HepG2 (cell line): ENCODE data around the gene AXIN2. TPM values are rescaled to one million over a fixed set of nuclear protein-coding genes. Genes with fewer than 3 reads are reported as not detected.

Experiments used
- ATF7-NPFF ChIP-seq: sonication (generic); formaldehyde crosslinking; IDR thresholded peaks from 2 replicates; pipeline ENCODE4 v1.8.1; 2023; ENCODE audit warnings: mild to moderate bottlenecking, low read depth, missing genetic modification reagents, moderate library complexity
- CHCHD3 ChIP-seq: sonication (generic); formaldehyde crosslinking; IDR thresholded peaks from 2 replicates; pipeline ENCODE4 v1.8.0; 2022; ENCODE audit warnings: mild to moderate bottlenecking, missing genetic modification reagents, moderate library complexity
- KLF9 ChIP-seq: IDR thresholded peaks from 2 replicates; pipeline ENCODE4 v1.6.1; 2016; ENCODE audit warnings: low read depth
- NFIB ChIP-seq: sonication (generic); formaldehyde crosslinking; IDR thresholded peaks from 2 replicates; pipeline ENCODE4 v1.9.0; 2021; ENCODE audit warnings: missing genetic modification reagents, mild to moderate bottlenecking, borderline replicate concordance
- NFIC ChIP-seq: IDR thresholded peaks from 2 replicates; pipeline ENCODE4 v1.6.1; 2012; ENCODE audit warnings: mild to moderate bottlenecking, low read length, inconsistent platforms
- NR2C2 ChIP-seq: sonication (generic); formaldehyde crosslinking; IDR thresholded peaks from 2 replicates; pipeline ENCODE4 v1.4.0; 2020; ENCODE audit warnings: missing genetic modification reagents, mild to moderate bottlenecking, moderate library complexity, borderline replicate concordance
- RBM22 ChIP-seq: fragments of 200-400 bp; formaldehyde crosslinking; optimal IDR thresholded peaks from 2 replicates; pipeline ENCODE3; 2017; ENCODE audit warnings: mild to moderate bottlenecking, low read length, moderate library complexity
- TOE1 ChIP-seq: sonication (generic); formaldehyde crosslinking; IDR thresholded peaks from 2 replicates; pipeline ENCODE4 v1.4.0; 2020; ENCODE audit warnings: mild to moderate bottlenecking, missing genetic modification reagents
- TSC22D2 ChIP-seq: sonication (generic); formaldehyde crosslinking; IDR thresholded peaks from 2 replicates; pipeline ENCODE4 v1.5.1; 2020; ENCODE audit warnings: missing genetic modification reagents, mild to moderate bottlenecking, borderline replicate concordance
- ZNF331 ChIP-seq: sonication (generic); formaldehyde crosslinking; IDR thresholded peaks from 2 replicates; pipeline ENCODE4 v1.4.0; 2020; ENCODE audit warnings: missing genetic modification reagents
- ZNF337 ChIP-seq: sonication (generic); formaldehyde crosslinking; IDR thresholded peaks from 2 replicates; pipeline ENCODE4 v1.5.1; 2020; ENCODE audit warnings: missing genetic modification reagents, low read depth, mild to moderate bottlenecking, borderline replicate concordance
- polyA plus RNA-seq, 8 experiments: library from polyadenylated mRNA; depleted of rRNA in 3 of 8; stranded (reverse) in 7 of 8; unstranded in 1 of 8; fragments of >200 nt; fragmentation: Illumina TruSeq in 4 of 8; extraction: Trizol in 4 of 8; gene quantifications; 2 replicates each; pipeline versions ENCODE4 v1.2.1 to v1.2.3, GENCODE V29; 2011 to 2016; ENCODE audit warnings: low read depth in 4 of 8, missing spikeins in 1 of 8, mixed read lengths in 1 of 8; ENCODE audit not compliant: insufficient read depth in 1 of 8
- total RNA-seq, 5 experiments: library from RNA; depleted of rRNA; stranded (reverse); fragments of >200 nt; fragmentation: Illumina TruSeq; extraction: Trizol; gene quantifications; 2 replicates each; pipeline ENCODE4 v1.2.3, GENCODE V29; 2016; ENCODE audit warnings: low read depth in 1 of 5
- TF ChIP-seq, protein P1 (sequence below): sonication (generic); formaldehyde crosslinking; conservative IDR thresholded peaks from 2 replicates; pipeline ENCODE4 v1.5.0; 2020; ENCODE audit warnings: missing genetic modification reagents
- TF ChIP-seq, protein P2 (sequence below): sonication (generic); formaldehyde crosslinking; IDR thresholded peaks from 2 replicates; pipeline ENCODE4 v1.5.0; 2020; ENCODE audit warnings: missing genetic modification reagents
- TF ChIP-seq, protein P3 (sequence below): sonication (generic); formaldehyde crosslinking; IDR thresholded peaks from 2 replicates; pipeline ENCODE4 v1.4.0; 2020; ENCODE audit warnings: missing genetic modification reagents
- TF ChIP-seq, protein P4 (sequence below): sonication (generic); formaldehyde crosslinking; IDR thresholded peaks from 2 replicates; pipeline ENCODE4 v1.8.0; 2022; ENCODE audit warnings: missing genetic modification reagents, low read depth, mild to moderate bottlenecking, borderline replicate concordance
- TF ChIP-seq, protein P5 (sequence below): IDR thresholded peaks from 2 replicates; pipeline ENCODE4 v1.6.1; 2012; ENCODE audit warnings: inconsistent platforms

AXIN2 gene
- total and polyA plus RNA-seq, 2 of the 13 experiments (the other 11 are each of a cell fraction or from before 2014, with no cell fraction given): 58.6 to 63.4 TPM

DNA sequence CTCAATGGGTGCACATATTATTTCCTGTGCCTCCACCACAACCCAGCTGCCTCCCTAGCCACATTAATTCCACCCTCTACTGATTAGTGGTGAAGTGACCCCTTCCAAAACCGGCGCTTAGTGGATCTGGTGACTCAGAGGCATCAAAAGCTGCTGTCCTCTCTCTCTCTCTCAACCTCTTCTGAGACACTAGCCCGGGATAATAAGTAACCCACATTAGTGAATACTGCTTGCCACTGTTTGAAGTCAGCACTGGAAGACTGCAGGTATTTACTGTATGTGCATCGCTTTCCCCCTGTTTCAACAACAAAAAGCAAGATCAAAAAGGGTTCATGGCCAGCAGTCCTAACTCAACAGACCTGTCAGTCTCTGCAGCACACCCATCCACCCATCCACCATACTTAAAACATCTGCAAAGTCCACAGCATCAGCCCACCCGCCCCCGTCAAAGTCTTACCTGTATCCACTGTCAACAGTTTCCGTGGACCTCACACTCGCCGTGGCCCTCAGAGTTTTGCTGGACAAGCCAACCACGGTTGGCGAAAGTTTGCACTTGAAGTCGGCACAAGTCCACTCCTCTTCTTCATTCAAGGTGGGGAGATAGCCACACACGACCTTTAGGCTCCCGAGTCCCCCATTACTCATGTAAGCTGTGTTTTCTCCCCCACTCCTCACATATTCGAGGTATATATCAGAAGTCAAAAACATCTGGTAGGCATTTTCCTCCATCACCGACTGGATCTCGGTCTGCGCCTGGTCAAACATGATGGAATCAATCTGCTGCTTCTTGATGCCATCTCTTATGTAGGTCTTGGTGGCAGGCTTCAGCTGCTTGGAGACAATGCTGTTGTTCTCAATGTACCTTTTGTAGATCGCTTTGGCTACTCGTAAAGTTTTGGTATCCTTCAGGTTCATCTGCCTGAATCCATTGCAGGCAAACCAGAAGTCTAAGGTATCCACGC is 3.8 kb downstream of the AXIN2 start (continued):
- TF ChIP-seq, protein P1, sequence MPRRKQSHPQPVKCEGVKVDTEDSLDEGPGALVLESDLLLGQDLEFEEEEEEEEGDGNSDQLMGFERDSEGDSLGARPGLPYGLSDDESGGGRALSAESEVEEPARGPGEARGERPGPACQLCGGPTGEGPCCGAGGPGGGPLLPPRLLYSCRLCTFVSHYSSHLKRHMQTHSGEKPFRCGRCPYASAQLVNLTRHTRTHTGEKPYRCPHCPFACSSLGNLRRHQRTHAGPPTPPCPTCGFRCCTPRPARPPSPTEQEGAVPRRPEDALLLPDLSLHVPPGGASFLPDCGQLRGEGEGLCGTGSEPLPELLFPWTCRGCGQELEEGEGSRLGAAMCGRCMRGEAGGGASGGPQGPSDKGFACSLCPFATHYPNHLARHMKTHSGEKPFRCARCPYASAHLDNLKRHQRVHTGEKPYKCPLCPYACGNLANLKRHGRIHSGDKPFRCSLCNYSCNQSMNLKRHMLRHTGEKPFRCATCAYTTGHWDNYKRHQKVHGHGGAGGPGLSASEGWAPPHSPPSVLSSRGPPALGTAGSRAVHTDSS (CRISPR knock-in tag): no peak
- TF ChIP-seq ZNF331 (CRISPR knock-in tag) (peak; percentile 75; the same call in 1 of the 2 replicates), ATF7-NPFF (CRISPR knock-in tag) (no peak; the same call in 1 of the 2 replicates), ZNF337 (CRISPR knock-in tag) (peak; percentile 87; the same call in 1 of the 2 replicates), NR2C2 (CRISPR knock-in tag) (peak; percentile 90), CHCHD3 (CRISPR knock-in tag) (no peak), NFIB (CRISPR knock-in tag) (no peak), NFIC (peak; percentile 84), RBM22 (peak; percentile 67), TSC22D2 (CRISPR knock-in tag) (no peak), TOE1 (CRISPR knock-in tag) (peak; percentile 67; the same call in 1 of the 2 replicates), KLF9 (no peak)
- TF ChIP-seq, protein P2, sequence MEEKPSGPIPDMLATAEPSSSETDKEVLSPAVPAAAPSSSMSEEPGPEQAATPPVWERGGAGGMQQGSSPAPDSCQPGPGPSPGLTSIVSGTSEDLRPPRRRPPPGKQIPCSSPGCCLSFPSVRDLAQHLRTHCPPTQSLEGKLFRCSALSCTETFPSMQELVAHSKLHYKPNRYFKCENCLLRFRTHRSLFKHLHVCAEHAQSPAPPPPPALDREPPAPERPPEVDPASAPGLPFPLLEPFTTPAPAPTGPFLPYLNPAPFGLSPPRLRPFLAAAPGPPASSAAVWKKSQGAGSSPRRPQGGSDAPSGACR (CRISPR knock-in tag): peak; percentile 95
- TF ChIP-seq, protein P3, sequence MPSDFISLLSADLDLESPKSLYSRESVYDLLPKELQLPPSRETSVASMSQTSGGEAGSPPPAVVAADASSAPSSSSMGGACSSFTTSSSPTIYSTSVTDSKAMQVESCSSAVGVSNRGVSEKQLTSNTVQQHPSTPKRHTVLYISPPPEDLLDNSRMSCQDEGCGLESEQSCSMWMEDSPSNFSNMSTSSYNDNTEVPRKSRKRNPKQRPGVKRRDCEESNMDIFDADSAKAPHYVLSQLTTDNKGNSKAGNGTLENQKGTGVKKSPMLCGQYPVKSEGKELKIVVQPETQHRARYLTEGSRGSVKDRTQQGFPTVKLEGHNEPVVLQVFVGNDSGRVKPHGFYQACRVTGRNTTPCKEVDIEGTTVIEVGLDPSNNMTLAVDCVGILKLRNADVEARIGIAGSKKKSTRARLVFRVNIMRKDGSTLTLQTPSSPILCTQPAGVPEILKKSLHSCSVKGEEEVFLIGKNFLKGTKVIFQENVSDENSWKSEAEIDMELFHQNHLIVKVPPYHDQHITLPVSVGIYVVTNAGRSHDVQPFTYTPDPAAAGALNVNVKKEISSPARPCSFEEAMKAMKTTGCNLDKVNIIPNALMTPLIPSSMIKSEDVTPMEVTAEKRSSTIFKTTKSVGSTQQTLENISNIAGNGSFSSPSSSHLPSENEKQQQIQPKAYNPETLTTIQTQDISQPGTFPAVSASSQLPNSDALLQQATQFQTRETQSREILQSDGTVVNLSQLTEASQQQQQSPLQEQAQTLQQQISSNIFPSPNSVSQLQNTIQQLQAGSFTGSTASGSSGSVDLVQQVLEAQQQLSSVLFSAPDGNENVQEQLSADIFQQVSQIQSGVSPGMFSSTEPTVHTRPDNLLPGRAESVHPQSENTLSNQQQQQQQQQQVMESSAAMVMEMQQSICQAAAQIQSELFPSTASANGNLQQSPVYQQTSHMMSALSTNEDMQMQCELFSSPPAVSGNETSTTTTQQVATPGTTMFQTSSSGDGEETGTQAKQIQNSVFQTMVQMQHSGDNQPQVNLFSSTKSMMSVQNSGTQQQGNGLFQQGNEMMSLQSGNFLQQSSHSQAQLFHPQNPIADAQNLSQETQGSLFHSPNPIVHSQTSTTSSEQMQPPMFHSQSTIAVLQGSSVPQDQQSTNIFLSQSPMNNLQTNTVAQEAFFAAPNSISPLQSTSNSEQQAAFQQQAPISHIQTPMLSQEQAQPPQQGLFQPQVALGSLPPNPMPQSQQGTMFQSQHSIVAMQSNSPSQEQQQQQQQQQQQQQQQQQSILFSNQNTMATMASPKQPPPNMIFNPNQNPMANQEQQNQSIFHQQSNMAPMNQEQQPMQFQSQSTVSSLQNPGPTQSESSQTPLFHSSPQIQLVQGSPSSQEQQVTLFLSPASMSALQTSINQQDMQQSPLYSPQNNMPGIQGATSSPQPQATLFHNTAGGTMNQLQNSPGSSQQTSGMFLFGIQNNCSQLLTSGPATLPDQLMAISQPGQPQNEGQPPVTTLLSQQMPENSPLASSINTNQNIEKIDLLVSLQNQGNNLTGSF: no peak
- TF ChIP-seq, protein P4, sequence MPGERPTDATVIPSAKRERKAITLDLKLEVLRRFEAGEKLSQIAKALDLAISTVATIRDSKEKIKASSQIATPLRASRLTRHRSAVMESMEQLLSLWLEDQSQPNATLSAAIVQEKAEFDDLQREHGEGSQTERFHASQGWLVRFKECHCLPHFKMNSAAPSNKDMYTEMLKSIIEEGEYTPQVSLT: no peak
- TF ChIP-seq, protein P5, sequence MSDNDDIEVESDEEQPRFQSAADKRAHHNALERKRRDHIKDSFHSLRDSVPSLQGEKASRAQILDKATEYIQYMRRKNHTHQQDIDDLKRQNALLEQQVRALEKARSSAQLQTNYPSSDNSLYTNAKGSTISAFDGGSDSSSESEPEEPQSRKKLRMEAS: peak; percentile 73
